ENCODE results near the gene CHID1.

GRCh38 chr11:854601-855329 is 55.8 kb downstream of the CHID1 start:
- TF ChIP-seq CTCF (IDR thresholded peaks at IDR 0.05; ENCODE audit: low read depth, low read length, poor library complexity, severe bottlenecking), result no peak
- no peak for TF ChIP-seq EZH2phosphoT487 (IDR thresholded peaks at IDR 0.05; ENCODE audit: borderline replicate concordance, low read length)
